Activated CD8-positive, alpha-beta memory T cell treated with anti-CD3 and anti-CD28 coated beads, Interleukin-2, amount 10 ng/mL, durations not matched to agents 7 days and 5 days (primary cell): ENCODE measurements around the gene RBM20. TPM values are rescaled to one million over a fixed set of nuclear protein-coding genes. Genes with fewer than 3 reads are reported as not detected.
A peak's percentile ranks its signal among the peaks of the same experiment; 100 is the strongest.

Experiments used
- ATAC-seq: fragments of 150-1000 bp; cut with Tn5 transposase; one replicate; pipeline ENCODE4 v1.10.0; 2021; ENCODE audit warnings: moderate library complexity
- CTCF ChIA-PET: fragments of 350-600 bp; sonication (Branson Sonifier 250); formaldehyde crosslinking; loops from one replicate; lab custom pipeline; 2021; ENCODE audit warnings: antibody characterized with exemption; lab: Charles Lee
- DNase-seq: peaks from one replicate; pipeline ENCODE4 v3.0.0-alpha.2; 2020
- H3K27ac Mint-ChIP-seq: one replicate; pipeline ENCODE4 v1.8.0; 2021; ENCODE audit warnings: mild to moderate bottlenecking, mixed read lengths
- H3K27me3 Mint-ChIP-seq: one replicate; pipeline ENCODE4 v1.8.0; 2021; ENCODE audit warnings: mixed read lengths
- H3K36me3 Mint-ChIP-seq: one replicate; pipeline ENCODE4 v1.8.0; 2021; ENCODE audit warnings: mild to moderate bottlenecking, mixed read lengths
- H3K4me1 Mint-ChIP-seq: one replicate; pipeline ENCODE4 v1.8.0; 2021; ENCODE audit warnings: mixed read lengths
- H3K4me3 Mint-ChIP-seq: one replicate; pipeline ENCODE4 v1.8.0; 2021; ENCODE audit warnings: mild to moderate bottlenecking, moderate library complexity, mixed read lengths
- H3K9me3 Mint-ChIP-seq: one replicate; pipeline ENCODE4 v1.8.0; 2022; ENCODE audit warnings: low read depth, mixed read lengths
- total RNA-seq, 2 experiments: library from RNA; stranded (reverse); gene quantifications; one replicate each; pipeline ENCODE4 v1.2.3, GENCODE V29; 2021

RBM20 gene
- total RNA-seq, 2 experiments from 2014 or later = 0.06 to 0.07 TPM

DNA sequence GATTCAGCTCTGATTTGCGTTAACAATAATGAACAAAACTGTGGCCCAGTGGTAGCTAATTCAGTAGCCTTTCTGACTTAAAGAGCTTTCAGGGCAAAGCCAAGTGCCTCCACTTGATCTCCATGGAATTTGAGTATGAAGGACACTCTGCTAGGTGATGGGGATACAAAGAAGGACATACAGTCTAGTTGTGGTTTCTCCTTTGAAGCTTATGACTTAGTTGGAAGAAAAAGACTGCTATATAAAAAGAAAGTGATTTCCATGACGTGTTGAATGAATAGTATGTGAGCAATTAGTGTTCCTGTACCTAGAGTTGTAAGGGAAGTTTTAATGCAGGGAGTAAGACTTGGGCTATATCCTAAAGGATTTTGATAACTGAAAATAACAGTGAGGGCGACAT, 235.9 kb downstream of the RBM20 start:
- peak overlapping the region; percentile 5 for H3K4me3 Mint-ChIP-seq
- H3K27me3 Mint-ChIP-seq = no peaks in the 10 kb centered on the region
- H3K27ac Mint-ChIP-seq = no peak overlapping the region
- CTCF ChIA-PET = interaction anchor here (1.0 to 1.1 kb wide), 2 partner anchors 11 to 76 kb away, joined by 4 read pairs; no protein-coding TSS in a partner anchor
- no peak for ATAC-seq
- peaks cover 48% of the 10 kb centered on the region for H3K36me3 Mint-ChIP-seq
- DNase-seq = no peak
- H3K4me1 Mint-ChIP-seq = peaks cover 64% of the 10 kb centered on the region
- H3K9me3 Mint-ChIP-seq = no peaks in the 10 kb centered on the region

GRCh38 chr10:110881247-110881646, 237.1 kb downstream of the RBM20 start:
- no peaks in the 10 kb centered on the region for H3K27me3 Mint-ChIP-seq
- no peak overlapping the region for H3K27ac Mint-ChIP-seq
- no peak for ATAC-seq
- H3K9me3 Mint-ChIP-seq = no peaks in the 10 kb centered on the region
- H3K36me3 Mint-ChIP-seq = peaks cover 50% of the 10 kb centered on the region
- no peak overlapping the region for H3K4me3 Mint-ChIP-seq
- no peak for DNase-seq
- CTCF ChIA-PET = interaction anchor here (1.4 to 1.6 kb wide), 2 partner anchors 8 to 10 kb away, joined by 4 to 5 read pairs; partner anchors contain the start of gene PDCD4
- H3K4me1 Mint-ChIP-seq = peaks cover 63% of the 10 kb centered on the region

GRCh38 chr10:110881905-110882304, 237.8 kb downstream of the RBM20 start:
- H3K4me3 Mint-ChIP-seq = peak overlapping the region; percentile 39
- CTCF ChIA-PET = interaction anchor here (0.9 to 1.6 kb wide), 3 partner anchors 9 to 11 kb away, joined by 3 to 5 read pairs (median 4); partner anchors contain the start of gene PDCD4
- H3K27me3 Mint-ChIP-seq = no peaks in the 10 kb centered on the region
- H3K36me3 Mint-ChIP-seq = peaks cover 51% of the 10 kb centered on the region
- no peak for ATAC-seq
- H3K4me1 Mint-ChIP-seq = peaks cover 65% of the 10 kb centered on the region
- DNase-seq = no peak
- H3K27ac Mint-ChIP-seq = peak overlapping the region; percentile 61
- H3K9me3 Mint-ChIP-seq = no peaks in the 10 kb centered on the region

DNA sequence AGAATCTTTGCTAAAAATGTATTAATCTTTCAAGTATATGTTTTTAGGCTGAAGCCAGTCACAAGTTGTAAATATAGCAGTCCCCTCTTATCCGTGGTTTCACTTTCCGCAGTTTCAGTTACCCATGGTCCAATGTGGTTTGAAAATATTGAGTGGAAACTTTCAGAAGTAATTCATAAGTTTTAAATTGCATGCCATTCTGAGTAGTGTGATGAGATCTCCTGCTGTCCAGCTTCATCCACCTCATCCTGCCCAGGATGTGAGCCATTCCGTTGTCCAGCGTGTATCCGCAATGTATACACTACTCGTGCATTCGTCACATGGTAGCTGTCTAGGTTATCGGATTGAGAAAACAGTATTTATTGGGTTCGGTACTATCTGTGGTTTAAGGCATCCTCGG, 239.8 kb downstream of the RBM20 start:
- Mint-ChIP-seq H3K4me3 (peak overlapping the region; percentile 73), H3K4me1 (peaks cover 59% of the 10 kb centered on the region), H3K27ac (peak overlapping the region; percentile 83), H3K9me3 (no peaks in the 10 kb centered on the region), H3K27me3 (no peaks in the 10 kb centered on the region), H3K36me3 (peaks cover 52% of the 10 kb centered on the region)
- DNase-seq = no peak
- CTCF ChIA-PET = interaction anchor here (1.1 to 2.5 kb wide), 3 partner anchors 16 to 81 kb away, joined by 3 to 16 read pairs (median 3); no protein-coding TSS in a partner anchor
- ATAC-seq = peak; percentile 67

- peak overlapping the region; percentile 62 for H3K27ac Mint-ChIP-seq
- H3K36me3 Mint-ChIP-seq = peaks cover 56% of the 10 kb centered on the region
- CTCF ChIA-PET = interaction anchor here (1.2 to 2.6 kb wide), 5 partner anchors 11 to 82 kb away, joined by 3 to 15 read pairs (median 8); no protein-coding TSS in a partner anchor
- no peaks in the 10 kb centered on the region for H3K9me3 Mint-ChIP-seq
- H3K4me1 Mint-ChIP-seq = peaks cover 45% of the 10 kb centered on the region
- DNase-seq (no peak), ATAC-seq (peak; percentile 29)
- H3K27me3 Mint-ChIP-seq = no peaks in the 10 kb centered on the region
- peak overlapping the region; percentile 50 for H3K4me3 Mint-ChIP-seq
These were observed 242.0 kb downstream of the RBM20 start for GRCh38 chr10:110885932-110886674.

- H3K27me3 Mint-ChIP-seq = no peaks in the 10 kb centered on the region
- ATAC-seq (no peak), DNase-seq (no peak)
- H3K27ac Mint-ChIP-seq = peak overlapping the region; percentile 44
- H3K4me1 Mint-ChIP-seq = peaks cover 39% of the 10 kb centered on the region
- no peaks in the 10 kb centered on the region for H3K9me3 Mint-ChIP-seq
- H3K36me3 Mint-ChIP-seq = peaks cover 52% of the 10 kb centered on the region
- no peak overlapping the region for H3K4me3 Mint-ChIP-seq
- CTCF ChIA-PET = interaction anchor here (1.2 to 2.6 kb wide), 6 partner anchors 9 to 277 kb away, joined by 3 to 15 read pairs (median 6); no protein-coding TSS in a partner anchor
These were observed 243.4 kb downstream of the RBM20 start for GRCh38 chr10:110887560-110887959.

Other genes starting within 250 kb of the RBM20 start
- 100 to 1,000 TPM; 102 to 223 TPM for gene DUSP5, start 146.4 kb upstream of the RBM20 start, total RNA-seq
- 10 to 100 TPM; 81.3 to 86.8 TPM for gene SMC3, start 76.6 kb upstream of the RBM20 start, total RNA-seq
- 100 to 1,000 TPM in 1 of 2 experiments, 10 to 100 TPM in 1; 74.0 to 115 TPM for gene PDCD4, start 227.6 kb downstream of the RBM20 start, total RNA-seq